ENCODE results near the gene OPCML. TPM values are rescaled to one million over a fixed set of nuclear protein-coding genes. Genes with fewer than 3 reads are reported as not detected.

The OPCML gene
- total RNA-seq, 1 experiment from 2014 or later: 0.07 TPM

DNA sequence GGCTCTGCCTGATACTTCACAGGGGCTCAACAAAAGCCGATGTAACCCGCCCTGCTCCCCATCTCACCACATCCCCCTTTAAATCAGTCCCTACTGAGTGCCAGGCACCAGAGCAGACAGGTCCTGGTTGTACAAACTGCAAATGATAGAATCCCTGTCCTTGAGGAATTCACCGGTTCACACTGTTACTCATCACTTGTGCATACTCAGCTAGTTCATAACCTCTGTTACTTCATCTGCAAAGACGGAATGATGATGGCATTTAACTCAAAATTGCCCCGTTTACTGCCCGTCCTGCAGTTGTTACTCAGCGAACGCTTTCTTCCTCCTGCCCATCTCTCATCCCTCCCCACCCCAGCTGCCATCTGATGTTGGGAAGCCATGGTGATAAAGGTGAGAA lies 384.7 kb downstream of the OPCML start:
- no peak for DNase-seq (ENCODE audit: low read depth)
- in situ Hi-C loops (cut with HindIII; ENCODE audit: low pct_unique_long_range_greater_than_20kb, low sequenced_read_pairs): no loop called here

GRCh38 chr11:133146697-133147306 lies 385.5 kb downstream of the OPCML start:
- in situ Hi-C loops (cut with HindIII; ENCODE audit: low pct_unique_long_range_greater_than_20kb, low sequenced_read_pairs): no loop called here

GRCh38 chr11:133137939-133138338 lies 394.4 kb downstream of the OPCML start:
- in situ Hi-C loops (cut with HindIII; ENCODE audit: low pct_unique_long_range_greater_than_20kb, low sequenced_read_pairs): no loop called here
- no peak for DNase-seq (ENCODE audit: low read depth)

More at GRCh38 chr11:133146697-133147306, 385.5 kb downstream of the OPCML start:
- DNase-seq (ENCODE audit: low read depth): no peak

- in situ Hi-C loops (cut with HindIII; ENCODE audit: low pct_unique_long_range_greater_than_20kb, low sequenced_read_pairs): no loop called here
These were observed 395.0 kb downstream of the OPCML start for GRCh38 chr11:133137270-133137669.

GRCh38 chr11:133136376-133136775 lies 395.9 kb downstream of the OPCML start:
- in situ Hi-C loops (cut with HindIII; ENCODE audit: low pct_unique_long_range_greater_than_20kb, low sequenced_read_pairs): no loop called here
- DNase-seq (ENCODE audit: low read depth): no peak

More at GRCh38 chr11:133137270-133137669, 395.0 kb downstream of the OPCML start:
- DNase-seq (ENCODE audit: low read depth): no peak

- DNase-seq (ENCODE audit: low read depth): peak; percentile 2
- in situ Hi-C loops (cut with HindIII; ENCODE audit: low pct_unique_long_range_greater_than_20kb, low sequenced_read_pairs): no loop called here
These were observed 397.8 kb downstream of the OPCML start for GRCh38 chr11:133134314-133135173.

DNA sequence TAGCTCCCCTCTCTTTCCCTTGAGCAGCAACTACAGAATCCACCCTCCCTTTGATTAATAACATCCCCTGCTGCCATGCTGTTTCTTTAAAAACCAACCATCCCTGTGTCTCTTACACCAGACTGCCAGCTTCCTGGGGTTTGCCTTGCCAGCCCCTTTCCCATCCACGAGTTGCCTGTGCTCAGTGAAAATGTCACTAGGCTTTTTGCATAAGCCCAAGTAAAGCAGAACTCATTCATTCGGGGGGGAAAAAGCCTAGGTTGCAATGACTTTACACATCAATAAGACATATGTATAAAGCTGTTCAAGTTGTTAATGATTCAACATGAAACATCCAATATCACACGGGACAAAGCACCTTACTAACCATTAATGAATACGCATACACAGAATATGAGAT lies 398.7 kb downstream of the OPCML start:
- in situ Hi-C loops (cut with HindIII; ENCODE audit: low pct_unique_long_range_greater_than_20kb, low sequenced_read_pairs): no loop called here
- DNase-seq (ENCODE audit: low read depth): no peak

DNA sequence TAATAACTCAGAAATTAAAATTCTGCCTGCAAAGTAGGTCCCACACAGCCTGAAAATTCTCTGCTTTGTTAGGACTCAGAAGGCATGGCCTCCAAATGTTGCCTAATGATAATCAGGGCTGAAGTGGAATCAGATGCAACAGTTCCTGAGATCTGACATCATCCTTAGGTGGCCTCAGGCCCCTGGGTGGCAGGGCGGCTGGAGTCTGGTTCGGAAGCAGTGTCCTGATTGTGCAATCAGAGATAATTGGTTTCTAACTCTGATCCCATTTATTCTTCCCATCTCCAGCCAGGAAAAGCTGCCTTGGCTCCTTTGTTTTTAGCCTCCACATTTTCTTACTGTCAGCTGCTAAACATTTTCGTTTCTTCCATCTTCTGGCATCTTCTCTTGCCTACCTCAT lies 399.3 kb downstream of the OPCML start:
- DNase-seq (ENCODE audit: low read depth): no peak
- in situ Hi-C loops (cut with HindIII; ENCODE audit: low pct_unique_long_range_greater_than_20kb, low sequenced_read_pairs): no loop called here

DNA sequence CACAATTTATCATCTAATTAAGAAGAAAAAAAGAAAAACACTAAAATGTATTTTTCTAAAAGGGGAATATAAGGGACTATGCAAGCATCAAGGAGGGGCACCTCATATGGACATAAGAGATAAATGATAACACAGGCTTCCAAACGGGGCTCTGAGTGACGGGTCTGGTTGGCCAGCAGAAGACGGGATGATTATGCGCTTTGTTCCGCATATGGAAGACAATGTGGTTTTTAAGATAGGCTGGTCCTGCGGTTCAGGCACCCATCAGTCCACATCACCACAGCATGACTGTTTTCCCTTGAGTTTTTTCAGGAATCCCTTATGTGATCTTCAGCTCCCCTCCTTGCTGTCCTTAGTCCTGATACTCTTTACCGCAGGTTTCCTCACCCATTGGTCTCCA lies 404.6 kb downstream of the OPCML start:
- DNase-seq (ENCODE audit: low read depth): no peak

DNA sequence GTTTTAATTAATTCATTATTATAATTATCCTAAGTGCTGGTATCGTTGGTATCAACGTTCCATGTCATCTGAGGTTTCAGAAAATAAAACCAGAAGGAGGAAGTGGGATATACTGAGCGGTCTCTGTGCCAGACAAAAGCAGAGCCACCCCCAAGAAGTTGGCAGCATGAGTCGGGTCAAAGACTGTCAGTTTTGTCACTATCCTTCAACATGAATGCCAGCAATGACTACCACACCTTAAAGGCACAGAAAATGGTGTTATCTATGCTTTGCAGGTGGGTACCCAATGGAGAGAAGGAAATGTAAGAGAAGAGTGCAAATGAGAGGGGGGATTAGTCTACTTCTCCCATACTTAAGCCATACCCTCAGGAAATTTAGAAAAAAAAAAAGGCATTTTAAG lies 408.5 kb downstream of the OPCML start:
- no peak for DNase-seq (ENCODE audit: low read depth)
- in situ Hi-C loops (cut with HindIII; ENCODE audit: low pct_unique_long_range_greater_than_20kb, low sequenced_read_pairs): no loop called here

More for the DNA sequence above, 404.6 kb downstream of the OPCML start:
- in situ Hi-C loops (cut with HindIII; ENCODE audit: low pct_unique_long_range_greater_than_20kb, low sequenced_read_pairs): no loop called here

GRCh38 chr11:133123366-133123765 lies 408.9 kb downstream of the OPCML start:
- in situ Hi-C loops (cut with HindIII; ENCODE audit: low pct_unique_long_range_greater_than_20kb, low sequenced_read_pairs): no loop called here
- DNase-seq (ENCODE audit: low read depth): no peak

DNA sequence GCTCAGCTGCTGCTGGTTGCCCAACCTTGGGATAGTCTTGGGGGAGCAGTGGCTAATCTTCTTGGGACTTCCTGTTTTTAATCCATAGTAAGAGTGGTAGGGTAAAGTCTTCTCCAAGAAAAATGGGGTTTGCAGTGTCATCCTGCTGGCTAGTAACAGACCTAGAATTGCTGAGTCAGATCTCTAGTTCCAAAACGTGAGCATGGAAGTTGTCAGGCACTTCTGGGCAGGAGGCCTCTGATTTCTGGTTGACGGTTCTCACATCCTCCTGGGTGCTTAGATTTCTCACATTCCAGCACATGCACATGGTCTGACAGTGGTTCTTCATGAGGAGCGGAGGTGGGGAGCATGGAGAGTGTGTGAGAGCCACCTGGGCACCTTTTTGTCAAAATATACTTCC lies 410.0 kb downstream of the OPCML start:
- DNase-seq (ENCODE audit: low read depth): no peak
- in situ Hi-C loops (cut with HindIII; ENCODE audit: low pct_unique_long_range_greater_than_20kb, low sequenced_read_pairs): no loop called here

- no peak for DNase-seq (ENCODE audit: low read depth)
- in situ Hi-C loops (cut with HindIII; ENCODE audit: low pct_unique_long_range_greater_than_20kb, low sequenced_read_pairs): no loop called here
These were observed 413.6 kb downstream of the OPCML start for GRCh38 chr11:133118563-133119268.

DNA sequence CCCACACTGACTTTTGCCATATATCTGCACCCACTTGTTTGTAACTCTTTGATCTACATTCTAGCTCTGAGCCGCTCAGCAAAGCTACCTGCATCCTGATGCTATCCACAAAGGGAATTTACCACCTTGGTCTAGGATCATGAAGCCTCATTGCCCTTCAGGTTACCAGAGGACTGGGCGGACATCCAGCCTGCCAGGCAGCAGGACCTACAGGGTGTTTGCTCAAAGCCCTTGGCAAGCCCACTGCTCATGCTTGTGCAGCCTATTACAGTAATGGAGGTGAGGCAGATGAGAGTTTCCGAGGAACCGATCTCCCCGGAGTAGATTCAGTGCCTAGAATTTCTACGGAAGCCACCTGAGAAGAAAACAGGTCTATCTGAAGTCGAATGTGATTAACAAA lies 417.2 kb downstream of the OPCML start:
- in situ Hi-C loops (cut with HindIII; ENCODE audit: low pct_unique_long_range_greater_than_20kb, low sequenced_read_pairs): no loop called here
- no peak for DNase-seq (ENCODE audit: low read depth)

DNA sequence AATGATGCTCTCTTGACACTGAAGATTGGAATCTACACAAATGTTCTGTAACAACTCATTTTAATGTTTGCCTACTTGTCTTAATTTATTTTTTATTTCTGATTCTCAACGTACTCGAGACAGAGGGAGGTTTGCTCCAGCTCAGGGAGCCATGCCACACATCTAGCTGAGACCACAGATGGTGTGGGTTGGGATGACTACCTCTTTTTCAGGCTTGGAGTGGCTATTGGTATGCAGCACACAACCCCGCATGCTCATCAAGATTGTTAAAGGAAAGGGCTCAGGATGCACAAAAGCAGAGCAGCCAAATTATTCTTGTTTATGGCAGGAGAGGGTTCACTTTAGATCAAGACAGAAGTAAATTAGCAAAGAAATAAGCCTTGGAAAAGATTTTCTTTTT lies 424.5 kb downstream of the OPCML start:
- in situ Hi-C loops (cut with HindIII; ENCODE audit: low pct_unique_long_range_greater_than_20kb, low sequenced_read_pairs): no loop called here
- DNase-seq (ENCODE audit: low read depth): no peak

- in situ Hi-C loops (cut with HindIII; ENCODE audit: low pct_unique_long_range_greater_than_20kb, low sequenced_read_pairs): no loop called here
- DNase-seq (ENCODE audit: low read depth): no peak
These were observed 425.2 kb downstream of the OPCML start for GRCh38 chr11:133107136-133107535.

DNA sequence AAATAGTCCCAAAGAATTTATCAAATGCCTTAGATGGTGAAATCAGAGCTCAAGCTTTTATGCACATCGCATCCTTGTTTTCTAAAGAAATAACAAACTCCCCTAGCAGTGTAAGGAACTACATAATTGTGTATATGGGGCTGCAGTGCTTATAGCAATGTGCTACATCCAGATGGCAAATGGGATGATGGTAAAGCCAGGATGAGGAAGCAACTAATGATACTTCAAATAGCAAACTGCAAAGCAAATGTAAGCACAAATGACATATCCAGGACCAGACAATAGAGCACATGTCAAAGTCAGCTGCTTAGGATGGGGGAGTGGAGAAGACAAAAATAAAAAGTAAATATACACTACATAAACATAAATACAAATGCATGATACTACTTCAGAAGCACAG lies 425.9 kb downstream of the OPCML start:
- in situ Hi-C loops (cut with HindIII; ENCODE audit: low pct_unique_long_range_greater_than_20kb, low sequenced_read_pairs): no loop called here
- DNase-seq (ENCODE audit: low read depth): no peak

DNA sequence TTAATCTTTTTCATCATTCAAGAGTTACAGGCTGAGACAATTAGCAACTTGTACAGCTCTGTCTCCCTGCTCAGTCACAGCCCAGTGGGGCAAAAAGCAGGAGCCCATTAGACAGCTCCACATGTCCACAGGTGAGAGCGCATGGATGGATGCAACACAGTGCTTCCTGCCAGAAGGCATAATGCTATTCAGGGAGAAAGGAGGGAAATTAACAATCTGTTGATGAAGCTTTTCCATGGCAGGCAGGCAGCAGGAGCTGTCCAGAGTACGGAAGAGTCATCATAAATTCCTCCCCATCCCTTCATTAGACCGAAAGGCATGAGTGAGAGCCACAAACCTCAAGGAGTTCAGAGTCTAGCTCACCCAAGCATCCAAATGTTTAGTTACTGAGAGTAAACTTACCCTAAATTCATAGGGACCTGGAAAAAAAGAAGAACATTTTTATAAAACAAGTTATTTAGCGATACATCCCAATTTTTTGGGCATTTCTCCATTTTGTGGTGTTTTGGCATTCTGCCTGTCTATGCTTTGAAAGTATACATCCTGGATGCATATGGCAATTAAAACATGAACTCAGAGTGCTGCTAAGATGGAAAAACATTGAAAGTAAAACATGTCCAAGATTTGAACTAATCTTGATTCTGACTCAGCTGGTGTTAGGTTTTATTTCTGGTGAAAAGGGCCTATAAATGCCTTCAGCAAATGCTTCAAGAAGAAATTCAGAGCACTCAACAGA lies 428.1 kb downstream of the OPCML start:
- DNase-seq (ENCODE audit: low read depth): no peak
- in situ Hi-C loops (cut with HindIII; ENCODE audit: low pct_unique_long_range_greater_than_20kb, low sequenced_read_pairs): no loop called here

DNA sequence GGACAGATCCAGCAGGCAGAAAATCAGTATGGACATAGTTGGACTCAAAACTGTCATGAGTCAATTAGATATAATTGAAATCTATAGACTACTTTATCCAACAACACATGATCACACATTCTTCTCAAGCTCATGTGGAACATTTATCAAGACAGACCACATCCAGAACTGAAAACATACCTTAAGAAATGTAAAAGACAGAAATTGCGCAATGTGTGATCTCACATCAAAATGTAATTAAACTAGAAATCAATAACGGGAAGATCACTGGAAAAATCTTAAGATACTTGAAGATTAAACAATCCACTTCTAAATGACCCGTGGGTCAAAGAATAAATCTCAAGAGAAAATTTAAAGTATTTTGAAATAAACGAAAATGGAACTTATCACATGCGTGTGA lies 435.3 kb downstream of the OPCML start:
- DNase-seq (ENCODE audit: low read depth): no peak
- in situ Hi-C loops (cut with HindIII; ENCODE audit: low pct_unique_long_range_greater_than_20kb, low sequenced_read_pairs): no loop called here
